HG02588 (cell line): Measurements from ENCODE around the gene FRMD4B.
A peak's percentile ranks its signal among the peaks of the same experiment; 100 is the strongest.
"Not testable (repeated sequence)": the region's sequence is repeated elsewhere in the genome, so short reads cannot be mapped to it uniquely, and the experiment has no call there.

ENCODE experiments used
- ATAC-seq: cut with Tn5 transposase; IDR thresholded peaks from one replicate; pipeline ENCODE4 v1.9.1; 2021; ENCODE audit warnings: mild to moderate bottlenecking, moderate library complexity; ENCODE audit not compliant: unreplicated experiment

Gene FRMD4B

GRCh38 chr3:69325151-69325550 lies 60.7 kb downstream of the FRMD4B start:
- ATAC-seq = no peak

- ATAC-seq = peak; percentile 43
Measured at GRCh38 chr3:69324362-69325025, 61.4 kb downstream of the FRMD4B start.

GRCh38 chr3:69323941-69324340 lies 61.9 kb downstream of the FRMD4B start:
- no peak for ATAC-seq

GRCh38 chr3:69322512-69322911 lies 63.4 kb downstream of the FRMD4B start:
- ATAC-seq = not testable (repeated sequence)

- no peak for ATAC-seq
Measured at GRCh38 chr3:69322158-69322509, 63.8 kb downstream of the FRMD4B start.

GRCh38 chr3:69321301-69322157 lies 64.4 kb downstream of the FRMD4B start:
- ATAC-seq = no peak

- ATAC-seq = peak; percentile 60
Measured at GRCh38 chr3:69320871-69321271, 65.0 kb downstream of the FRMD4B start.

- no peak for ATAC-seq
Measured at GRCh38 chr3:69319652-69320051, 66.2 kb downstream of the FRMD4B start.

- no peak for ATAC-seq
Measured at GRCh38 chr3:69318410-69318809, 67.5 kb downstream of the FRMD4B start.

- ATAC-seq = no peak
Measured at GRCh38 chr3:69313251-69313650, 72.6 kb downstream of the FRMD4B start.

- no peak for ATAC-seq
Measured at GRCh38 chr3:69309814-69310213, 76.1 kb downstream of the FRMD4B start.

- peak; percentile 97 for ATAC-seq
Measured at GRCh38 chr3:69306239-69307185, 79.4 kb downstream of the FRMD4B start.

- ATAC-seq = no peak
Measured at GRCh38 chr3:69305011-69305410, 80.9 kb downstream of the FRMD4B start.

- no peak for ATAC-seq
Measured at GRCh38 chr3:69304396-69304795, 81.5 kb downstream of the FRMD4B start.

- no peak for ATAC-seq
Measured at GRCh38 chr3:69300296-69300695, 85.6 kb downstream of the FRMD4B start.

- ATAC-seq = no peak
Measured at GRCh38 chr3:69299344-69299743, 86.5 kb downstream of the FRMD4B start.

GRCh38 chr3:69297501-69297900 lies 88.4 kb downstream of the FRMD4B start:
- ATAC-seq = no peak

- ATAC-seq = no peak
Measured at GRCh38 chr3:69296995-69297394, 88.9 kb downstream of the FRMD4B start.

- ATAC-seq = no peak
Measured at GRCh38 chr3:69294014-69294766, 91.7 kb downstream of the FRMD4B start.

- no peak for ATAC-seq
Measured at GRCh38 chr3:69292959-69293574, 92.8 kb downstream of the FRMD4B start.
